Activated naive CD8-positive, alpha-beta T cell (primary cell): ENCODE data around the gene FANCD2.
"Not testable (repeated sequence)": the region's sequence is repeated elsewhere in the genome, so short reads cannot be mapped to it uniquely, and the experiment has no call there.

Experiments used
- H3K27ac Mint-ChIP-seq: one replicate; pipeline ENCODE4 v1.8.0; 2021; ENCODE audit warnings: mixed read lengths
- H3K27me3 Mint-ChIP-seq: one replicate; pipeline ENCODE4 v1.8.0; 2021; ENCODE audit warnings: mixed read lengths
- H3K36me3 Mint-ChIP-seq: one replicate; pipeline ENCODE4 v1.8.0; 2021; ENCODE audit warnings: mixed read lengths
- H3K4me1 Mint-ChIP-seq: one replicate; pipeline ENCODE4 v1.8.0; 2021; ENCODE audit warnings: low read depth, mixed read lengths
- H3K4me3 Mint-ChIP-seq: one replicate; pipeline ENCODE4 v1.8.0; 2021; ENCODE audit warnings: mild to moderate bottlenecking, mixed read lengths
- H3K9me3 Mint-ChIP-seq: one replicate; pipeline ENCODE4 v1.8.0; 2021; ENCODE audit warnings: low read depth, mixed read lengths

The FANCD2 gene

GRCh38 chr3:10008216-10008587 lies 18.0 kb upstream of the FANCD2 start:
- not testable (repeated sequence) for H3K4me1 Mint-ChIP-seq, H3K36me3 Mint-ChIP-seq, H3K9me3 Mint-ChIP-seq, H3K27me3 Mint-ChIP-seq, H3K27ac Mint-ChIP-seq
- peak overlapping the region; percentile 40 for H3K4me3 Mint-ChIP-seq

GRCh38 chr3:10008588-10009344 lies 17.5 kb upstream of the FANCD2 start:
- H3K27ac Mint-ChIP-seq = no peak overlapping the region
- H3K27me3 Mint-ChIP-seq = peaks cover 8% of the 10 kb centered on the region
- no peaks in the 10 kb centered on the region for H3K36me3 Mint-ChIP-seq
- no peaks in the 10 kb centered on the region for H3K9me3 Mint-ChIP-seq
- H3K4me1 Mint-ChIP-seq = peaks cover 8% of the 10 kb centered on the region
- peak overlapping the region; percentile 78 for H3K4me3 Mint-ChIP-seq

- H3K4me1 Mint-ChIP-seq = peaks cover 8% of the 10 kb centered on the region
- H3K36me3 Mint-ChIP-seq = no peaks in the 10 kb centered on the region
- peaks cover 8% of the 10 kb centered on the region for H3K27me3 Mint-ChIP-seq
- peak overlapping the region; percentile 73 for H3K4me3 Mint-ChIP-seq
- H3K27ac Mint-ChIP-seq = no peak overlapping the region
- no peaks in the 10 kb centered on the region for H3K9me3 Mint-ChIP-seq
Observed at GRCh38 chr3:10010421-10010877, 15.8 kb upstream of the FANCD2 start.

GRCh38 chr3:10010878-10011465 lies 15.3 kb upstream of the FANCD2 start:
- no peaks in the 10 kb centered on the region for H3K9me3 Mint-ChIP-seq
- H3K27me3 Mint-ChIP-seq = peaks cover 8% of the 10 kb centered on the region
- H3K4me3 Mint-ChIP-seq = peak overlapping the region; percentile 40
- H3K4me1 Mint-ChIP-seq = peaks cover 8% of the 10 kb centered on the region
- H3K27ac Mint-ChIP-seq = no peak overlapping the region
- no peaks in the 10 kb centered on the region for H3K36me3 Mint-ChIP-seq

- Mint-ChIP-seq H3K4me3 (peak overlapping the region; percentile 58), H3K36me3 (no peaks in the 10 kb centered on the region), H3K27ac (no peak overlapping the region), H3K4me1 (peaks cover 8% of the 10 kb centered on the region), H3K27me3 (peaks cover 8% of the 10 kb centered on the region), H3K9me3 (no peaks in the 10 kb centered on the region)
Observed at GRCh38 chr3:10011631-10012030, 14.6 kb upstream of the FANCD2 start.

- Mint-ChIP-seq H3K9me3 (no peaks in the 10 kb centered on the region), H3K27me3 (peaks cover 8% of the 10 kb centered on the region), H3K36me3 (no peaks in the 10 kb centered on the region), H3K4me3 (peak overlapping the region; percentile 58), H3K4me1 (peaks cover 8% of the 10 kb centered on the region), H3K27ac (no peak overlapping the region)
Observed at GRCh38 chr3:10012106-10012505, 14.1 kb upstream of the FANCD2 start.

GRCh38 chr3:10015461-10015904 lies 10.8 kb upstream of the FANCD2 start:
- H3K27ac Mint-ChIP-seq = no peak overlapping the region
- H3K27me3 Mint-ChIP-seq = peaks cover 3% of the 10 kb centered on the region
- H3K9me3 Mint-ChIP-seq = no peaks in the 10 kb centered on the region
- no peaks in the 10 kb centered on the region for H3K36me3 Mint-ChIP-seq
- no peak overlapping the region for H3K4me3 Mint-ChIP-seq
- peaks cover 2% of the 10 kb centered on the region for H3K4me1 Mint-ChIP-seq

- no peaks in the 10 kb centered on the region for H3K9me3 Mint-ChIP-seq
Observed at GRCh38 chr3:10017636-10018292, 8.5 kb upstream of the FANCD2 start.

GRCh38 chr3:10018806-10019205 lies 7.4 kb upstream of the FANCD2 start:
- not testable (repeated sequence) for H3K27ac Mint-ChIP-seq

More at GRCh38 chr3:10017636-10018292, 8.5 kb upstream of the FANCD2 start:
- Mint-ChIP-seq H3K4me1 (no peaks in the 10 kb centered on the region), H3K27me3 (no peaks in the 10 kb centered on the region), H3K36me3 (peaks cover 2% of the 10 kb centered on the region), H3K27ac (no peak overlapping the region), H3K4me3 (no peak overlapping the region)

GRCh38 chr3:10019326-10019725 lies 6.9 kb upstream of the FANCD2 start:
- H3K27me3 Mint-ChIP-seq = no peaks in the 10 kb centered on the region
- no peak overlapping the region for H3K27ac Mint-ChIP-seq
- H3K36me3 Mint-ChIP-seq = peaks cover 2% of the 10 kb centered on the region
- no peaks in the 10 kb centered on the region for H3K9me3 Mint-ChIP-seq
- H3K4me3 Mint-ChIP-seq = no peak overlapping the region
- peaks cover 7% of the 10 kb centered on the region for H3K4me1 Mint-ChIP-seq

More at GRCh38 chr3:10018806-10019205, 7.4 kb upstream of the FANCD2 start:
- not testable (repeated sequence) for H3K9me3 Mint-ChIP-seq, H3K27me3 Mint-ChIP-seq, H3K4me3 Mint-ChIP-seq, H3K36me3 Mint-ChIP-seq, H3K4me1 Mint-ChIP-seq

- Mint-ChIP-seq H3K9me3 (no peaks in the 10 kb centered on the region), H3K27ac (no peak overlapping the region), H3K4me1 (peaks cover 17% of the 10 kb centered on the region), H3K36me3 (peaks cover 2% of the 10 kb centered on the region), H3K4me3 (no peak overlapping the region), H3K27me3 (no peaks in the 10 kb centered on the region)
Observed at GRCh38 chr3:10021856-10022775, 4.1 kb upstream of the FANCD2 start.

- no peaks in the 10 kb centered on the region for H3K9me3 Mint-ChIP-seq
Observed at GRCh38 chr3:10023587-10024310, 2.5 kb upstream of the FANCD2 start.

GRCh38 chr3:10025205-10026083 lies 793 bp upstream of the FANCD2 start:
- peak overlapping the region; percentile 99 for H3K27ac Mint-ChIP-seq
- H3K9me3 Mint-ChIP-seq = no peaks in the 10 kb centered on the region
- peak overlapping the region; percentile 97 for H3K4me3 Mint-ChIP-seq
- peaks cover 6% of the 10 kb centered on the region for H3K36me3 Mint-ChIP-seq
- no peaks in the 10 kb centered on the region for H3K27me3 Mint-ChIP-seq
- peaks cover 21% of the 10 kb centered on the region for H3K4me1 Mint-ChIP-seq

More at GRCh38 chr3:10023587-10024310, 2.5 kb upstream of the FANCD2 start:
- no peaks in the 10 kb centered on the region for H3K27me3 Mint-ChIP-seq
- H3K27ac Mint-ChIP-seq = no peak overlapping the region
- peaks cover 21% of the 10 kb centered on the region for H3K4me1 Mint-ChIP-seq
- peak overlapping the region; percentile 46 for H3K4me3 Mint-ChIP-seq
- peaks cover 2% of the 10 kb centered on the region for H3K36me3 Mint-ChIP-seq
